ENCODE data around the gene AKAP8. TPM values are rescaled to one million over a fixed set of nuclear protein-coding genes. Genes with fewer than 3 reads are reported as not detected.

AKAP8 gene
- total and polyA plus RNA-seq, 9 of the 15 experiments (the other 6 are each of a cell fraction or from before 2014, with no cell fraction given): 3.4 to 56.5 (median 15.0) TPM

GRCh38 chr19:15379083-15379998 lies at the start of gene AKAP8 (continued):
- TF ChIP-seq ZBTB11 (CRISPR knock-in tag; IDR thresholded peaks at IDR 0.05): peak in 1 of 3 experiments; percentile 55; a peak in 1 of 6 replicates
- no peak for TF ChIP-seq BCLAF1 (IDR thresholded peaks at IDR 0.05; ENCODE audit: borderline replicate concordance in 1 of 2, control insufficient read depth in 1 of 2, low read depth in 2 of 2, low read length in 1 of 2)
- no peak for TF ChIP-seq MXD1 (CRISPR knock-in tag; IDR thresholded peaks at IDR 0.05; ENCODE audit: borderline replicate concordance, poor library complexity, severe bottlenecking)
- TF ChIP-seq ZNF740 (CRISPR knock-in tag; IDR thresholded peaks at IDR 0.05): no peak
- no peak for TF ChIP-seq ZNF740 (tag; IDR thresholded peaks at IDR 0.05)
- TF ChIP-seq RAD21 (CRISPR knock-in tag; conservative IDR thresholded peaks at IDR 0.05 in 1 of 2, IDR thresholded peaks at IDR 0.05 in 1 of 2): no peak
- TF ChIP-seq HMGXB4 (CRISPR knock-in tag; IDR thresholded peaks at IDR 0.05): no peak; the same call in 1 of the 2 replicates
- 0 out of 4 replicates have a peak, but pooled peaks of 1 of the 2 experiments have one; percentile 42 for TF ChIP-seq ETV6 (IDR thresholded peaks at IDR 0.05; ENCODE audit: borderline replicate concordance in 1 of 2, low read depth in 2 of 2, low read length in 1 of 2)
- 0 out of 2 replicates have a peak, but pooled peaks have one; percentile 1 for TF ChIP-seq ETV6 (CRISPR knock-in tag; IDR thresholded peaks at IDR 0.05; ENCODE audit: borderline replicate concordance)
- peak; percentile 84 for TF ChIP-seq ZBTB12 (CRISPR knock-in tag; IDR thresholded peaks at IDR 0.05)
- no peak for TF ChIP-seq MIER1 (IDR thresholded peaks at IDR 0.05; ENCODE audit: low read depth)
- TF ChIP-seq KLF16 (IDR thresholded peaks at IDR 0.05): no peak
